HCT116 (cell line): ENCODE measurements around the gene DPYD.

ENCODE experiments used
- POLR2A ChIP-seq: IDR thresholded peaks from 2 replicates; pipeline ENCODE4 v1.7.0; 2011; ENCODE audit warnings: borderline replicate concordance; ENCODE audit not compliant: insufficient read depth, insufficient read length; ENCODE audit errors: extremely low read depth
- YY1 ChIP-seq: IDR thresholded peaks from 2 replicates; pipeline ENCODE4 v1.6.1; 2011; ENCODE audit warnings: low read length, low read depth, moderate library complexity, mild to moderate bottlenecking; ENCODE audit not compliant: insufficient replicate concordance; ENCODE audit errors: extremely low read depth
- TF ChIP-seq, protein P1 (sequence below), 3 experiments: fragments of 200-600 bp in 1 of 3; sonication (generic) in 1 of 3; IDR thresholded peaks in 2 of 3; conservative IDR thresholded peaks in 1 of 3; 2 replicates each; pipeline ENCODE4 v1.5.1; 2012 to 2017; ENCODE audit warnings: low read depth in 2 of 3, low read length in 2 of 3, antibody characterized with exemption in 1 of 3, borderline replicate concordance in 1 of 3, control low read depth in 1 of 3, mild to moderate bottlenecking in 1 of 3, mixed read lengths in 1 of 3, mixed run types in 1 of 3, moderate library complexity in 1 of 3; ENCODE audit not compliant: insufficient read depth in 1 of 3
- TF ChIP-seq, protein P2 (sequence below): IDR thresholded peaks from 2 replicates; pipeline ENCODE4 v1.6.1; 2012; ENCODE audit warnings: low read depth

DNA sequence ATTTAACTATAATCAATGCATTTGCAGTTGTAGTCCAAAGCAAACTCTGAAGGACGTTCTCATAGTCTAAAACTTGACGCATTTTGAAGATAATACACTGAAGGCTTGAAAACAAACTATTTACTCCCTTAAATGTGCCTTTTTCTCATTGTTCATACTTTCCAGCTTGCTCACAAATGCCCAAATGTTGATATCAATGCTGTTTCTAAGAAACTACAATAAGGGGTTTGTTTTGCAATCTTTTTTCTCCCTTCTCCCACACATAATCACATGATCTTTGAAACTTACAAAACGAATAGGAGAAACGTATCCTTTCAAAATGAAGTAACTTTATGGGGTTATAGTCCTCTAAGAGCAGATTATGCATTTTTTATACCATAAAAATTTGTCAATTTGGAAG is 508.7 kb downstream of the DPYD start:
- TF ChIP-seq, protein P1, sequence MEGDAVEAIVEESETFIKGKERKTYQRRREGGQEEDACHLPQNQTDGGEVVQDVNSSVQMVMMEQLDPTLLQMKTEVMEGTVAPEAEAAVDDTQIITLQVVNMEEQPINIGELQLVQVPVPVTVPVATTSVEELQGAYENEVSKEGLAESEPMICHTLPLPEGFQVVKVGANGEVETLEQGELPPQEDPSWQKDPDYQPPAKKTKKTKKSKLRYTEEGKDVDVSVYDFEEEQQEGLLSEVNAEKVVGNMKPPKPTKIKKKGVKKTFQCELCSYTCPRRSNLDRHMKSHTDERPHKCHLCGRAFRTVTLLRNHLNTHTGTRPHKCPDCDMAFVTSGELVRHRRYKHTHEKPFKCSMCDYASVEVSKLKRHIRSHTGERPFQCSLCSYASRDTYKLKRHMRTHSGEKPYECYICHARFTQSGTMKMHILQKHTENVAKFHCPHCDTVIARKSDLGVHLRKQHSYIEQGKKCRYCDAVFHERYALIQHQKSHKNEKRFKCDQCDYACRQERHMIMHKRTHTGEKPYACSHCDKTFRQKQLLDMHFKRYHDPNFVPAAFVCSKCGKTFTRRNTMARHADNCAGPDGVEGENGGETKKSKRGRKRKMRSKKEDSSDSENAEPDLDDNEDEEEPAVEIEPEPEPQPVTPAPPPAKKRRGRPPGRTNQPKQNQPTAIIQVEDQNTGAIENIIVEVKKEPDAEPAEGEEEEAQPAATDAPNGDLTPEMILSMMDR (IDR thresholded peaks at IDR 0.05 in 2 of 3, conservative IDR thresholded peaks at IDR 0.05 in 1 of 3; ENCODE audit: borderline replicate concordance in 1 of 3, insufficient read depth in 1 of 3, low read depth in 2 of 3, low read length in 2 of 3), result no peak
- no peak for TF ChIP-seq YY1
- TF ChIP-seq, protein P2, sequence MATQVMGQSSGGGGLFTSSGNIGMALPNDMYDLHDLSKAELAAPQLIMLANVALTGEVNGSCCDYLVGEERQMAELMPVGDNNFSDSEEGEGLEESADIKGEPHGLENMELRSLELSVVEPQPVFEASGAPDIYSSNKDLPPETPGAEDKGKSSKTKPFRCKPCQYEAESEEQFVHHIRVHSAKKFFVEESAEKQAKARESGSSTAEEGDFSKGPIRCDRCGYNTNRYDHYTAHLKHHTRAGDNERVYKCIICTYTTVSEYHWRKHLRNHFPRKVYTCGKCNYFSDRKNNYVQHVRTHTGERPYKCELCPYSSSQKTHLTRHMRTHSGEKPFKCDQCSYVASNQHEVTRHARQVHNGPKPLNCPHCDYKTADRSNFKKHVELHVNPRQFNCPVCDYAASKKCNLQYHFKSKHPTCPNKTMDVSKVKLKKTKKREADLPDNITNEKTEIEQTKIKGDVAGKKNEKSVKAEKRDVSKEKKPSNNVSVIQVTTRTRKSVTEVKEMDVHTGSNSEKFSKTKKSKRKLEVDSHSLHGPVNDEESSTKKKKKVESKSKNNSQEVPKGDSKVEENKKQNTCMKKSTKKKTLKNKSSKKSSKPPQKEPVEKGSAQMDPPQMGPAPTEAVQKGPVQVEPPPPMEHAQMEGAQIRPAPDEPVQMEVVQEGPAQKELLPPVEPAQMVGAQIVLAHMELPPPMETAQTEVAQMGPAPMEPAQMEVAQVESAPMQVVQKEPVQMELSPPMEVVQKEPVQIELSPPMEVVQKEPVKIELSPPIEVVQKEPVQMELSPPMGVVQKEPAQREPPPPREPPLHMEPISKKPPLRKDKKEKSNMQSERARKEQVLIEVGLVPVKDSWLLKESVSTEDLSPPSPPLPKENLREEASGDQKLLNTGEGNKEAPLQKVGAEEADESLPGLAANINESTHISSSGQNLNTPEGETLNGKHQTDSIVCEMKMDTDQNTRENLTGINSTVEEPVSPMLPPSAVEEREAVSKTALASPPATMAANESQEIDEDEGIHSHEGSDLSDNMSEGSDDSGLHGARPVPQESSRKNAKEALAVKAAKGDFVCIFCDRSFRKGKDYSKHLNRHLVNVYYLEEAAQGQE, result no peak
- TF ChIP-seq POLR2A, result no peak
